Colon (tissue), 2 donors: ENCODE data around the gene DPY19L2.

Source experiments
- FAIRE-seq: peaks from 2 replicates; lab custom pipeline; 2012; peaks lifted over from hg19 to GRCh38; lab: Jason Lieb, UNC
- donor health status: control.
- donor health status: control.

The DPY19L2 gene

DNA sequence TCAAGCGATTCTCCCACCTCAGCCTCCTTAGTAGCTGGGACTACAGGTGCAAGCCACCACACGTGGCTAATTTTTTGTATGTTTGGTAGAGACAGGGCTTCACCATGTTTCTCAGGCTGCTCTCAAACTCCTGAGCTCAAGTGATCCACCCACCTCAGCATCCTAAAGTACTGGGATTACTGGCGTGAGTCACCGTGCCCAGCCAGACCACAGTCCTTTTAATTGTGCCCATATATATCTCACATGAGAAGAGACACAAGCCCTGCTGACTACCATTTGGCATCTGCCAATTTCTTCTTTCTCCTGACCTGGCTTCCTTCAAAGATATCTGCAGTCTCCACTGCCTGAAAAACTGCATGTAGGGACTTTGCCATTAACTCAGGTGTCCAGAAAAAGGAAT is 142.5 kb downstream of the DPY19L2 start:
- no peak for FAIRE-seq

DNA sequence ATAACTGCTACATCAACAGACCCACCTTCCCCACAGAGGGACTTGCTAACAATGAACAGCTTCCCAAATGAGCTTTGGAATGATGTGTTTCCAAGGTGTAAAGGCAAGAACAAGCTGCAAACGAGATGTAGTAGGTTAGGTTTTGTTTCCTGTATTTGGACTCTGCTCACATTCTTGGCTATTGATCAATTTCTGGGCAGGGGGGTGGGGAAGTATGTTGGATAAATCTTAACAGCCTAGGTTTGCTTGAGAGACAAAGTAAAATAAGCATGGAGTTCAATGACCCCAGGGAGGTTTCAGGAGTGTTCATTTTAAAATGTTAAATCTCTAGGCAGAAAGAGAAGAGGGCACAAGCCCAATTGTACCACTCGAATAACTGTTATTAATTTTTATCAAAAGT is 146.6 kb downstream of the DPY19L2 start:
- no peak for FAIRE-seq
